KMS-11 (cell line): ENCODE measurements around the gene RPS25.
A peak's percentile ranks its signal among the peaks of the same experiment; 100 is the strongest.

ENCODE experiments used
- H2AFZ ChIP-seq: fragments of 200-600 bp; sonication (generic); 2 replicates; pipeline ENCODE4 v1.6.1; 2016; ENCODE audit warnings: antibody characterized with exemption, mixed run types, low read depth
- H3K27ac ChIP-seq: fragments of 200-600 bp; sonication (generic); 2 replicates; pipeline ENCODE4 v1.6.1; 2016; ENCODE audit warnings: mild to moderate bottlenecking, mixed run types
- H3K27me3 ChIP-seq: fragments of 200-600 bp; sonication (generic); 2 replicates; pipeline ENCODE4 v1.6.1; 2017; ENCODE audit warnings: mild to moderate bottlenecking, low read depth, mixed run types, moderate library complexity; ENCODE audit not compliant: insufficient read depth
- H3K36me3 ChIP-seq: fragments of 200-600 bp; sonication (generic); 2 replicates; pipeline ENCODE4 v1.6.1; 2017; ENCODE audit warnings: mild to moderate bottlenecking, mixed run types; ENCODE audit not compliant: insufficient read depth
- H3K4me1 ChIP-seq: fragments of 200-600 bp; sonication (generic); 2 replicates; pipeline ENCODE4 v1.6.1; 2016; ENCODE audit warnings: mild to moderate bottlenecking, low read depth, mixed run types; ENCODE audit not compliant: poor library complexity, severe bottlenecking
- H3K4me2 ChIP-seq: fragments of 200-600 bp; sonication (generic); 2 replicates; pipeline ENCODE4 v1.7.0; 2016; ENCODE audit warnings: mild to moderate bottlenecking, mixed run types
- H3K4me3 ChIP-seq: fragments of 200-600 bp; sonication (generic); IDR thresholded peaks from 2 replicates; pipeline ENCODE4 v1.6.1; 2017; ENCODE audit warnings: low read depth, low read length, mixed read lengths; ENCODE audit not compliant: insufficient read depth
- H3K79me2 ChIP-seq: fragments of 200-600 bp; sonication (generic); 2 replicates; pipeline ENCODE4 v1.6.1; 2016; ENCODE audit warnings: low read depth, mixed run types; ENCODE audit not compliant: insufficient read depth
- H3K9ac ChIP-seq: fragments of 200-600 bp; sonication (generic); 2 replicates; pipeline ENCODE4 v1.6.1; 2016; ENCODE audit warnings: mild to moderate bottlenecking, mixed run types
- H4K20me1 ChIP-seq: fragments of 200-600 bp; sonication (generic); 2 replicates; pipeline ENCODE4 v1.6.1; 2016; ENCODE audit warnings: mild to moderate bottlenecking, mixed run types; ENCODE audit not compliant: insufficient read depth
- TF ChIP-seq, protein P1 (sequence below): fragments of 200-600 bp; sonication (generic); conservative IDR thresholded peaks from 2 replicates; pipeline ENCODE4 v1.6.1; 2017; ENCODE audit warnings: low read depth, mild to moderate bottlenecking, antibody characterized with exemption, low read length, moderate library complexity, mixed read lengths

The RPS25 gene

DNA sequence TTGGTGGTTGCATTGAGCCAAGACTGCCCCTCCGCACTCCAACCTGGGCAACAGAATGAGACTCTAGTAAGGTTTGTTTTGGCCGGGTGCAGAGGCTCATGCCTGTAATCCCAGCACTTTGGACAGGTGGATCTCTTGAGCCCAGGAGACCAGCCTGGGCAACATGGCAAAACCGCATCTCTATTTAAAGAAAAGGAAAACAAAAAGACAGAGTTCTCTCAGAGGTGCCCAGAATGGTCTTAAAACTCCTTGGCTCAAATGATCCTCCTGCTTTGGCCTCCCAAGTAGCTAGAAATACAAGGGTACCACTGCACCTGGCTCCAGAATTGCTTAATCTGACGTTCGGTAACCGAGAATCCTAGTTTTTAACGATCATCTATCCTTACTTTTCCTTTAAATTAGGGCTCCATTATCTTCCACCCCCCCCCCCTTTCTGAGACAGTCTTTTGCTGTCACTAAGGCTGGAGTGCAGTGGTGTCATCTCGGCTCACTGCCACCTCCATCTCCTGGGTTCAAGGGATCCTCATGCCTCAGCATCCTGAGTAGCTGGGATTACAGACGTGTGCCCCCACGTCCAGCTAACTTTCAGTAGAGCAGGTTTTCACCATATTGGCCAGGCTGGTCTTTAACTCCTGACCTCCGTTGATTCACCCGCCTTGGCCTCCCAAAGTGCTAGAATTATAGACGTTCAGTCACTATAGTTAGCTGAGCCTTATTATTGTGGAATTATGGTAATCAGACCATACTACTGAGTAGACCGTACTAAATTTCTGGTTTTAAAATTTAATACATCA lies 1.7 kb downstream of the RPS25 start:
- no peak overlapping the region for H3K9ac ChIP-seq
- H4K20me1 ChIP-seq, result no peaks in the 10 kb centered on the region
- TF ChIP-seq, protein P1, sequence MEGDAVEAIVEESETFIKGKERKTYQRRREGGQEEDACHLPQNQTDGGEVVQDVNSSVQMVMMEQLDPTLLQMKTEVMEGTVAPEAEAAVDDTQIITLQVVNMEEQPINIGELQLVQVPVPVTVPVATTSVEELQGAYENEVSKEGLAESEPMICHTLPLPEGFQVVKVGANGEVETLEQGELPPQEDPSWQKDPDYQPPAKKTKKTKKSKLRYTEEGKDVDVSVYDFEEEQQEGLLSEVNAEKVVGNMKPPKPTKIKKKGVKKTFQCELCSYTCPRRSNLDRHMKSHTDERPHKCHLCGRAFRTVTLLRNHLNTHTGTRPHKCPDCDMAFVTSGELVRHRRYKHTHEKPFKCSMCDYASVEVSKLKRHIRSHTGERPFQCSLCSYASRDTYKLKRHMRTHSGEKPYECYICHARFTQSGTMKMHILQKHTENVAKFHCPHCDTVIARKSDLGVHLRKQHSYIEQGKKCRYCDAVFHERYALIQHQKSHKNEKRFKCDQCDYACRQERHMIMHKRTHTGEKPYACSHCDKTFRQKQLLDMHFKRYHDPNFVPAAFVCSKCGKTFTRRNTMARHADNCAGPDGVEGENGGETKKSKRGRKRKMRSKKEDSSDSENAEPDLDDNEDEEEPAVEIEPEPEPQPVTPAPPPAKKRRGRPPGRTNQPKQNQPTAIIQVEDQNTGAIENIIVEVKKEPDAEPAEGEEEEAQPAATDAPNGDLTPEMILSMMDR, result no peak
- H3K36me3 ChIP-seq, result no peaks in the 10 kb centered on the region; the same call in 1 of the 2 replicates
- H3K4me1 ChIP-seq, result peaks cover 26% of the 10 kb centered on the region
- no peak overlapping the region for H3K4me3 ChIP-seq
- peak overlapping the region; percentile 88 for H3K4me2 ChIP-seq
- H3K27ac ChIP-seq, result no peak overlapping the region; the same call in 1 of the 2 replicates
- no peak overlapping the region for H2AFZ ChIP-seq
- peaks cover 48% of the 10 kb centered on the region for H3K79me2 ChIP-seq
- H3K27me3 ChIP-seq, result no peaks in the 10 kb centered on the region

DNA sequence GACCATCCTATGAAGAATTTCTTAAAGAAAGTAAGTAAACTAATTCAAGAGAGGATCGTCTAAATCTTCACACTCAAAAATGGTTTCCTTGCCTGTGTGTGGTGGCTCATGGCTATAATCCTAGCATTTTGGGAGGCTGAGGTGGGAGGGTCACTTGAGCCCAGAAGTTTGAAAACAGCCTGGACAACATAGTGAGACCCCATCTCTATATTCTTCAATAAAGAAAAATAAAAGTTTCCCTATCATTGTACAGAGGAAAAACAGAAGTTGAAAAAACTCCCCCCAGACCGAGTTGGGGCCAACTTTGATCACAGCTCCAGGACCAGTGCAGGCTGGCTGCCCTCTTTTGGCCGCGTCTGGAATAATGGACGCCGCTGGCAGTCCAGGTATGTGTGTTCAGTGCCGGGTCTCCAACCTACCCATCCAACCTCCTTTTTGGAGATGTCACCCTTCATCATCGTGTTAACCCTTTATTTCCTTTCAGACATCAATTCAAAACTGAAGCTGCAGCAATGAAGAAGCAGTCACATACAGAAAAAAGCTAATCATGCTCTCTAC lies 3.0 kb downstream of the RPS25 start:
- Histone ChIP-seq H3K79me2 (peaks cover 35% of the 10 kb centered on the region), H3K4me1 (peaks cover 16% of the 10 kb centered on the region), H3K36me3 (no peaks in the 10 kb centered on the region; the same call in 1 of the 2 replicates)

DNA sequence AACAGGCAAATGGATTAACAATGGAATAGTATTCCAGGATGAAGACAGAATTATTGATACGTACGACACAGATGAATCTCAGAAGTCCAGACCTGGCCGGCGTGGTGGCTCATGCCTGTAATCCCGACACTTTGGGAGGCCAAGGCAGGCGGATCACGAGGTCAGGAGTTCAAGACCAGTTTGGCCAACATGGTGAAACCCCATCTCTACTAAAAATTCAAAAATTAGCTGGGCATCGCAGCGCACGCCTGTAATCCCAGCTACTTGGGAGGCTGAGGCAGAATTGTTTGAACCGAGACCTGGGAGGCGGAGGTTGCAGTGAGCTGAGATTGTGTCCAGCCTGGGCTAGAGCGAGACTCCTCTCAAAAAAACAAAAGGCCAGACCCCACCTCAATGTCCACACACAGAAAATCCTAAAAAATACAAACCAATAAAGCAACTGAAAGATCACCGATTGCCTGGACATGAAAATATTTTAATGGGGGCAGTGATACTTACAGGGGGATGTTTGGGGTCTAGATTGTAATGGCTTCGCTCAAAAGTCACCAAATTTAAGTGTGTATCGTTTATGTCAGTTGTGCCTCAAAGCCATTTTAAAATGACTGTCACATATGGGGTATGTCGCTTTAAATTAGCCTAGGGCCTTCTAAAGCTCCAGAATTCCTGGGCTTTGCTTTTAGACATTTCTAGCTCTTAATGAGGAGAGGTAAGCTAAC lies 3.8 kb downstream of the RPS25 start:
- Histone ChIP-seq H3K4me3 (no peak overlapping the region), H3K79me2 (peaks cover 28% of the 10 kb centered on the region), H3K36me3 (no peaks in the 10 kb centered on the region; the same call in 1 of the 2 replicates), H3K27me3 (no peaks in the 10 kb centered on the region), H2AFZ (no peak overlapping the region), H3K4me1 (peaks cover 13% of the 10 kb centered on the region), H3K27ac (no peak overlapping the region), H3K9ac (no peak overlapping the region), H4K20me1 (no peaks in the 10 kb centered on the region), H3K4me2 (no peak overlapping the region)
- TF ChIP-seq, protein P1, result no peak

More for the DNA sequence above, 3.0 kb downstream of the RPS25 start:
- H4K20me1 ChIP-seq, result no peaks in the 10 kb centered on the region
- H3K4me3 ChIP-seq, result no peak overlapping the region
- no peak overlapping the region for H2AFZ ChIP-seq
- H3K4me2 ChIP-seq, result no peak overlapping the region
- no peak overlapping the region for H3K27ac ChIP-seq
- H3K27me3 ChIP-seq, result no peaks in the 10 kb centered on the region
- TF ChIP-seq, protein P1, result no peak
- no peak overlapping the region for H3K9ac ChIP-seq

DNA sequence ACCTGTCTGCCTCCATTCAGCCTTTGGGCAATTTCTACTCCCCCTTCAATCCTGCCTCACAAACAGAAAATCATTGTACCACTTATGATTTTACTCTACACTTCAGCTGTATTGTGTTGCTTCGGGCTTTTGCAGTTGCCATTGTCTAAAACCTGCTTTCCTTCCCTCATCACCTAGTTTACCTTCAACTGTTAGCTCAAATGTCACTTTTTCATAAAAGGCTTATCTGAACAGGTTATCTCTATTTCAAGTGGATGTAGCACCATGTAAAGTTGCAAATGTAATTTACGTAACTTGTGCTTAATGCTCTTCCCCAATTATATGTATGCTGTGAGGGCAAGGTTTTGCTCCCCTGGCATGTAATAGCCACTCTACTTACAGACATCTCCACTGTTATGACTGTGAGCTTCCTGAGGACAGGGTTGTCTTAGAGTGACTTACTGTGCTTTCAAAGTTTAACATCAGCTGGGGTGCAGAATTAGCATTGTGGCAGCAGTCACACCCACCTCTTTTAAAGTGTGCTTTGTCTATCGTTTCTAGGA lies 5.4 kb downstream of the RPS25 start:
- Histone ChIP-seq H3K9ac (no peak overlapping the region), H3K27me3 (no peaks in the 10 kb centered on the region), H3K79me2 (peaks cover 18% of the 10 kb centered on the region), H2AFZ (no peak overlapping the region), H3K4me2 (no peak overlapping the region), H3K4me3 (no peak overlapping the region), H3K4me1 (peaks cover 13% of the 10 kb centered on the region), H3K36me3 (no peaks in the 10 kb centered on the region; the same call in 1 of the 2 replicates), H4K20me1 (no peaks in the 10 kb centered on the region), H3K27ac (no peak overlapping the region; the same call in 1 of the 2 replicates)
- TF ChIP-seq, protein P1, result no peak
